ENCODE results near the gene PLEKHG2.
"Not testable (repeated sequence)": the region's sequence is repeated elsewhere in the genome, so short reads cannot be mapped to it uniquely, and the experiment has no call there.

PLEKHG2 gene
- 26.5 to 29.6 reads per million in 2 donors for total RNA-seq

- DNase-seq, result peak; percentile 85
Observed at GRCh38 chr19:39412100-39412866, at the start of gene PLEKHG2. TSS of gene PLEKHG2 (plus strand) at chr19:39412669. CDS start at chr19:39414087, 1,418 bp downstream.

GRCh38 chr19:39362682-39363657 lies 49.5 kb upstream of the PLEKHG2 start:
- DNase-seq, result no peak

- no peak for DNase-seq
Observed at GRCh38 chr19:39363901-39364457, 48.5 kb upstream of the PLEKHG2 start.

- DNase-seq, result no peak
Observed at GRCh38 chr19:39365531-39365930, 46.9 kb upstream of the PLEKHG2 start.

GRCh38 chr19:39369200-39369599 lies 43.3 kb upstream of the PLEKHG2 start:
- no peak for DNase-seq

GRCh38 chr19:39370735-39371134 lies 41.7 kb upstream of the PLEKHG2 start:
- no peak for DNase-seq

GRCh38 chr19:39372047-39372802 lies 40.2 kb upstream of the PLEKHG2 start:
- no peak for DNase-seq

GRCh38 chr19:39372941-39373340 lies 39.5 kb upstream of the PLEKHG2 start:
- no peak for DNase-seq

GRCh38 chr19:39375929-39376328 lies 36.5 kb upstream of the PLEKHG2 start:
- DNase-seq, result no peak

- no peak for DNase-seq
Observed at GRCh38 chr19:39377373-39378362, 34.8 kb upstream of the PLEKHG2 start.

GRCh38 chr19:39379366-39379765 lies 33.1 kb upstream of the PLEKHG2 start:
- not testable (repeated sequence) for DNase-seq

GRCh38 chr19:39379865-39380396 lies 32.5 kb upstream of the PLEKHG2 start:
- DNase-seq, result no peak

GRCh38 chr19:39380521-39381502 lies 31.7 kb upstream of the PLEKHG2 start:
- no peak for DNase-seq

GRCh38 chr19:39381910-39382611 lies 30.4 kb upstream of the PLEKHG2 start:
- DNase-seq, result no peak

GRCh38 chr19:39382991-39383828 lies 29.3 kb upstream of the PLEKHG2 start:
- DNase-seq, result no peak

GRCh38 chr19:39384839-39385568 lies 27.5 kb upstream of the PLEKHG2 start:
- DNase-seq, result no peak

Measured in activated gamma-delta T cell (primary cell).